HG03139 (cell line): ENCODE data around the gene RPS10.
"Not testable (repeated sequence)": the region's sequence is repeated elsewhere in the genome, so short reads cannot be mapped to it uniquely, and the experiment has no call there.

Experiments used
- ATAC-seq: cut with Tn5 transposase; IDR thresholded peaks from one replicate; pipeline ENCODE4 v1.9.1; 2021; ENCODE audit not compliant: unreplicated experiment

The RPS10 gene

DNA sequence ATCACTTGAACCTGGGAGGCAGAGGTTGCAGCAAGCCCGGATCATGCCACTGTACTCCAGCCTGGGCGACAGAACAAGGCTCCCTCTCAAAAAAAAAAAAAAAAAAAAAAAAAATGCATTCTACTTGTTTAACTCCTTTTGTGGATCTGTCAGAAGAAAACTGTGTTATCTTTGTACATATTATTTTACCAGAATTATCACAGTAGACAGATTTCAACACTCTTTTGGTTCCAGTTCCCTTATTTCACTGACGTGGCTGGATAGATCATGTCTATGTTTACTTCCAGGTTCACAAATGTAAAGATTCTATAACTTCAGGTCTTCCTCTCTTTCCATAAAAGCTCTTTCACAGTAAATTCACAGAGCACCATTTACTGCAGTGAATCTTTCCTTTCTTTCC is 51.8 kb downstream of the RPS10 start:
- no peak for ATAC-seq

DNA sequence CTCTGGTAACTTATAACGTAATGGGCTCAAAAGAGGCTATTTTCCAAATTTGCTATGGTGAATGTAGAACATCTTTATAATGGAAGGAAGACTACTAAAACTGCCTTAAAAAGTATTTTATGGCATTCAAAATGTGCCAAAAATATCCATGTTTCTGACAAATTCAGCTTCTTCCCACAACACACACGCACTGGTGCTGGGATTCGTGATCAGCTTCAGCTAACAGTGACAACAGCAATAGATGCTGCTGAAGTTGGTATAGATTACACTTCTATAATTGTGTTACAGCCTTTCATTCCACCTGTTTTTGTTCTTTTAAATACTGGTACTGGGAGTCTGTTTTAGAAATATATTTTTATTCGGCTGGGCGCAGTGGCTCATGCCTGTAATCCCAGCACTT is 52.4 kb downstream of the RPS10 start:
- ATAC-seq, result no peak

GRCh38 chr6:34371865-34372264 is 54.0 kb downstream of the RPS10 start:
- not testable (repeated sequence) for ATAC-seq

GRCh38 chr6:34370361-34370760 is 55.5 kb downstream of the RPS10 start:
- no peak for ATAC-seq

DNA sequence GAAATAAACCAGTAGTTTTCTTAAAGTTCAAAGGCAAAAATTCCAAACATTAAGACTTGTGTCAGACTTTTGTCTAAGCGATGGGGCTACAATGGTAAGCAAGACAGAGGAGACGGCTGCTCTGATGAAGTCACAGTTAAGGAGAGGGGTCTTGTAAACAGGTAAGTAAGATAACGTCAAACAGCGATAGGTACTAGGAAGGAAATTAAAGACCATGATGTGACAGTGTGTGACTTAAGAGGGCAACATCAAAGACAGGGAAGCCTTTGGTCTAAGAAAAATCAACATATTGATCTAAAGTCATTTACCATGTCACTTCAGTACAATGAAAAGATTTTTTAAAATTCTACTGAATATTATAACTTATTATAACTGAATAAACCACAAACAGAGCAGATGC is 56.5 kb downstream of the RPS10 start:
- no peak for ATAC-seq
